GM21529 (cell line): Measurements from ENCODE around the gene FAM161B.

Experiments used
- ATAC-seq: cut with Tn5 transposase; IDR thresholded peaks from one replicate; pipeline ENCODE4 v1.9.1; 2021; ENCODE audit not compliant: unreplicated experiment

The FAM161B gene

GRCh38 chr14:73884438-73885190, 65.3 kb downstream of the FAM161B start:
- ATAC-seq = no peak
